Stimulated activated CD8-positive, alpha-beta memory T cell treated with anti-CD3 and anti-CD28 coated beads, Interleukin-4, amount 100 ng/mL, for 4 hours (primary cell): ENCODE data around the gene PPP1R7.
"Not testable (repeated sequence)": the region's sequence is repeated elsewhere in the genome, so short reads cannot be mapped to it uniquely, and the experiment has no call there.

Experiments used
- DNase-seq, 2 donors: peaks; one replicate each; pipeline ENCODE4 v3.0.0-alpha.2; 2020; ENCODE audit warnings: low read depth in 2 of 2, low spot score in 1 of 2

Gene PPP1R7, protein sequence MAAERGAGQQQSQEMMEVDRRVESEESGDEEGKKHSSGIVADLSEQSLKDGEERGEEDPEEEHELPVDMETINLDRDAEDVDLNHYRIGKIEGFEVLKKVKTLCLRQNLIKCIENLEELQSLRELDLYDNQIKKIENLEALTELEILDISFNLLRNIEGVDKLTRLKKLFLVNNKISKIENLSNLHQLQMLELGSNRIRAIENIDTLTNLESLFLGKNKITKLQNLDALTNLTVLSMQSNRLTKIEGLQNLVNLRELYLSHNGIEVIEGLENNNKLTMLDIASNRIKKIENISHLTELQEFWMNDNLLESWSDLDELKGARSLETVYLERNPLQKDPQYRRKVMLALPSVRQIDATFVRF

DNA sequence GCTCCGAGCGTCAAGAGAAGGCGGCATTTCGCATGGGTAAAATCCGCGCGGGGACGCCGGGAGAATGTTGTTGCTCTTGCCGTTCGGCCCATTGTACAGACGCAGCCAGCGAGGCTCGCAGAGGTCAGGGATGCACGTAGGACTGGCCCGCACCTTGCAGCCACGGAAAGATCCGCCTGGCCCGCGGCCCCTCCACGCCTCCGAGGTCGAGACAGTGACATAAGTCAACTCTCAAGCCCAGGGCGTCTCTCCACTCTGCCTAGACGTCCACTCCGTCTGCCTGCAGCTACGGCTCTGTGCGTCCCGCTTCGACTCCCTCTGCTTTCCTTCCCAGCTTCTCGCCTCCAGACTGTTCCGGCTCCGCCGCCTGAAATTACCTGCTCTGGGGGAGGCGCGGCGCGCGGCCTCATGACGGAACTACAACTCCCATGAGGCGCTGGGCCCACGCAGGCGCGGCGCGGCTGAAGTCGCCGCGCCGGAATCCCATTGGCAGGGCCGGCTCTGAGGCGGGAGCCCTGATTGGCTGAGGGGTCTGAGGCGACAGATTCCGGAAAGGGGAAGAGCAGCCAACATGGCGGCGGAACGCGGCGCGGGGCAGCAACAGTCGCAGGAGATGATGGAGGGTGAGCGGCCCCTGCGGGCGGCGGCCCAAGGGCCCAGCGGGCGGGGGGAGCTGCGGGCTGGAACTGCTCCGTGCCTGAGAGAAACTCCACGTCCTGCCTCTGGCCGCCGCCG is at the start of gene PPP1R7:
TSS of gene PPP1R7 (plus strand) at position 543 of the 735 bp plus-strand sequence. CDS start at position 572, 29 bp downstream.
- peak; percentile 78 to 92 for DNase-seq

- DNase-seq, result peak; percentile 74 to 75
Observed at GRCh38 chr2:241102239-241102803, 47.9 kb upstream of the PPP1R7 start, which contains the start of gene MTERF4. Gene MTERF4 (minus strand): TSS chr2:241102287. CDS start chr2:241102273, 14 bp downstream.

GRCh38 chr2:241103176-241103595 is 47.1 kb upstream of the PPP1R7 start:
- DNase-seq, result no peak

DNA sequence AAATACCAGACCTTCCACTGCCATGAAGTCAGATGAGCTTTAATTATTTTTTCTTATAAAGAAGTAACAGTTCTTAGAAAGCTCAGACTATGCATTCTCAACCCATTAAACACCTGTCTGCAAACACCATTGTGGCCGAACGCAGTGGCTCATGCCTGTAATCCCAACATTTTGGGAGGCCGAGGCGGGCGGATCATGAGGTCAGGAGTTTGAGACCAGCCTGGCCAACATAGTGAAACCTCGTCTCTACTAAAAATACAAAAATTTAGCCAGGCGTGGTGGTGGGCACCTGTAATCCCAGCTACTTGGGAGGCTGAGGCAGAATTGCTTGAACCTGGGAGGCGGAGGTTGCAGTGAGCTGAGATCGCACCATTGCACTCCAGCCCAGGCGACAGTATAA is 45.7 kb upstream of the PPP1R7 start:
- DNase-seq, result not testable (repeated sequence)

GRCh38 chr2:241105641-241106040 is 44.6 kb upstream of the PPP1R7 start:
- no peak for DNase-seq

- no peak for DNase-seq
Observed at GRCh38 chr2:241107031-241107783, 43.1 kb upstream of the PPP1R7 start.

DNA sequence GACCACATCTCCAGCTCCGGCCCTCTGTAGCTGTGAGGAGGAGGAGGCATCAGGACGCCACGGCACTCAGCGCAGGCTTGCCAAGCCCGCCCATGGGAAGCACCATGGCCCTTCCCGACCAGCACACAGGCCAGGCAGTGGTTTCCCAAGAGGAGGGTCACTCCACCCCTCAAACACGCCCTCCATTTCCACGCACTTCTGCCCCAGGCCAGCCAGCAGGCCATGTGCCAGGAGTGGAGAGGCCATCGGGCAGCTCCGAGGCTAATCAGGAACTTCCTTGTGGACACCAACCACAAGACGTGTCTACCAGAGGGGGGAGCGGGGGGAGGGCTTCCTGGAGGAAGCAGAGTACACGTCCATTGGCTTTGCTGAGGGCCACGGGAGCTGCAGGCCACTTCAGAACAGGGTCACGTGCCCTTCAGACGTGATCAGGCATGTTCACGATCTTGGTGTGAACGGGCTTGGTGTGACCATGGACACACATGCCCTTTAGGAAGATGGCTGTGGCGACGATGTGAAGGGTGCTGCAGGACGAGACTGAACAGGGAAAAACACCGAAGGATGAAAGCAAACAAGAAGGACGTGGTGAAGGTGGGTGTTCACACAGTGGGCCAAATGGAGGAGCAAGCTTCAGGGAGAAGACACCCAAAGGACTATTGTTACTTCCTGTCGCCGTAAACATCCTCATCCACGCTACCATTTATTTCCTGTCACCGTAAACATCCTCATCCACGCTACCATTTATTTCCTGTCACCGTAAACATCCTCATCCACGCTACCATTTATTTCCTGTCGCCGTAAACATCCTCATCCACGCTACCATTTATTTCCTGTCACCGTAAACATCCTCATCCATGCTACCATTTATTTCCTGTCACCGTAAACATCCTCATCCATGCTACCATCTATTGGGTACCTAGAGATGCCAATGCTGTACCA is 41.7 kb upstream of the PPP1R7 start:
- no peak for DNase-seq

GRCh38 chr2:241109210-241110088 is 40.8 kb upstream of the PPP1R7 start:
- DNase-seq, result no peak

GRCh38 chr2:241110089-241110606 is 40.1 kb upstream of the PPP1R7 start:
- no peak for DNase-seq

- DNase-seq, result no peak
Observed at GRCh38 chr2:241110607-241111439, 39.4 kb upstream of the PPP1R7 start.

GRCh38 chr2:241111440-241111805 is 38.8 kb upstream of the PPP1R7 start:
- DNase-seq, result no peak

DNA sequence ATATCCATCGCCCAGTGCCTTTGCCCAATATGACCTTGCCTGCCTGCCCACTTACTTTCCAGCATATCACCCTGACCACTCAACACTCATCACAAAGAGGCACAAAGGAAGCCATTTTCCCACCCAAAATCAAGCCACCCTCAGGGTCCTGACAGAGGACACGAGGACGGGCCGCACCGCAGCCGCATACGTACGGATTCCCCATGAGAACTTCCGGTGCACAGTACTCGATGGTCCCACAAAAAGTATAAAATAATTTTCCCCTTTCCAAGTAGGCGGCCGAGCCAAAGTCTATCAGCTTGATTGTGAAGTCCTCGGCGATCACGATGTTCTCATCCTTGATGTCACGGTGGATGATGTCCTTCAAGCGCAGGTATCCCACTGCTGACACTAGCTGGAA is 38.2 kb upstream of the PPP1R7 start:
- no peak for DNase-seq

- peak in 1 of 2 donors; percentile 38 for DNase-seq
Observed at GRCh38 chr2:241112592-241112991, 37.7 kb upstream of the PPP1R7 start.

GRCh38 chr2:241114836-241115235 is 35.4 kb upstream of the PPP1R7 start:
- DNase-seq, result no peak

DNA sequence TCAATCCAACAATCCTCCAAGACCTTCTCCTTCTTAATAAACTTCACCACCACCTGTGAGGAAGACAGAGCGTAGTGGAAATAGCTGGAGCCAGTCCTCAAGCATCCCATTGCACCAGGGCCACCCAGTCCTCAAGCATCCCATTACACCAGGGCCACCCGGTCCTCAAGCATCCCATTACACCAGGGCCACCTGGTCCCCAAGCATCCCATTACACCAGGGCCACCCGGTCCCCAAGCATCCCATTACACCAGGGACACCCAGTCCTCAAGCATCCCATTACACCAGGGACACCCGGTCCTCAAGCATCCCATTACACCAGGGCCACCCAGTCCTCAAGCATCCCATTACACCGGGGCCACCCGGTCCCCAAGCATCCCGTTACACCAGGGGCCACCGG is 34.9 kb upstream of the PPP1R7 start:
- DNase-seq, result no peak

DNA sequence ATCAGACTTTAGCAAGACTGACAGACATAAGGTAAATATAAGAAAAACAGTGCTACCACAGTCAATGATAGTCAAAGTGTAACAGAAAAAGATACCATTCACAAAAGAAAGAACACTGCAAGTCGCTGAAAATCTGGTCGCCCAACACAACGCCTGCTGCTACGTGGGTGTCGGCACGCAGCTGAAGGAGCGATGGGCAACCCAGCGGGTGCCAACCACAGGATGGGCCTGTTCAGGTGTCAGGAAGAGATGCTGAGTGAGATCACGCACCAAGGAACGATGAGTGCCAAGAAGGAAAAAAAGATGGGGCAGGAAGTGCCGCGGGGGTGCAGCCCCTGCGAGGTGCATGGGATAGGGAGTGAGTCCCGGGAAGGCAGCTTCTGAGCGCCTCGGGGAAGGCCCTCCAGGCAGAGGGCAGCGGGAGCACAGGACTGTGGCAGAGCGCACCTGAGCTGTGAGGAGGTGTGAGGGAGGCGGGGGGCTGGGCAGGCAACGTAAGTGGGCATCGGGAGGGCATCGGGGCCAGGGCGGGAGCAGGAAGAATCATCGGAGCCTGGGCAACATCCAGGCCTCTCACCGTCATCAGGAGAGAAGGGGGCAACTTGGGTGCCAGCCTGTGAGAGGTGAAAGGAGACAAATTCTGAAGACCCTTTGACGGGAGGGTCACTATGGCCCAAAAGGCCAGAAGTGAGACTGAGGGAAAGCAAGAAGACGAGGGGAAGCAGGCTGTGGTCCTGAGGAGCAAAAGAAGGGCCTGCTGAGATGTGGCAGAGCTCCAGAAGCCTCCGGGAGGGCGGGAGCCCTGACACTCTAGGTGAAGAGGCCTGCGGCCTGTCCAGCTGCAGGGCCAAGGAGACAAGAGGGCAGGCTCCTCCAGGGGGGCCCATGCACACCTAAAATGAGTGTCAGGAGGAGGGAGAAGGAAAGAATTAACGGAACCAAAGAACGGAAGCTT is 33.4 kb upstream of the PPP1R7 start:
- no peak for DNase-seq
